Measurements from ENCODE around the gene EIF2A. TPM values are rescaled to one million over a fixed set of nuclear protein-coding genes. Genes with fewer than 3 reads are reported as not detected.
A peak's percentile ranks its signal among the peaks of the same experiment; 100 is the strongest.

Gene EIF2A
- total RNA-seq, 2 experiments from 2014 or later: 119 to 182 TPM

GRCh38 chr3:150602426-150603152, 56.0 kb downstream of the EIF2A start:
- peak overlapping the region; percentile 98 for H3K27ac Mint-ChIP-seq

GRCh38 chr3:150603153-150603979, 56.8 kb downstream of the EIF2A start, which contains the start of gene SELENOT:
Gene SELENOT, plus strand, starts transcription at chr3:150603321. Its CDS starts 42 bp downstream, at chr3:150603363.
- POLR2A ChIA-PET: interaction anchor here (0.6 to 1.3 kb wide), 10 partner anchors 10 to 194 kb away, joined by 3 to 14 read pairs (median 4); partner anchors contain the start of genes EIF2A, ERICH6 and SERP1
- peak within 1 kb of the TSS; percentile 98 for H3K27ac Mint-ChIP-seq
- CTCF ChIA-PET: interaction anchor here (0.5 to 1.6 kb wide), 8 partner anchors 11 to 135 kb away, joined by 3 to 6 read pairs (median 4); partner anchors contain the start of genes EIF2A and SERP1
- H3K4me3 Mint-ChIP-seq: peak within 1 kb of the TSS; percentile 97
- H3K27me3 Mint-ChIP-seq: no peaks in the 10 kb centered on the region
- intact Hi-C loops (cut with DNase I, micrococcal nuclease): loop anchor here (1.0 to 10.0 kb wide), 12 partner anchors 20 to 601 kb away; partner anchors contain the start of genes EIF2A (in 2 of the 2), ERICH6 (in 2 of the 2), SERP1 (in 2 of the 2) and GPR171 (in 1 of the 2)
- peaks cover 50% of the 10 kb centered on the region for H3K36me3 Mint-ChIP-seq (ENCODE audit: low read depth)
- H3K4me1 Mint-ChIP-seq: peaks cover 68% of the 10 kb centered on the region
- peak; percentile 96 for DNase-seq
- peak; percentile 91 for ATAC-seq
- no peaks in the 10 kb centered on the region for H3K9me3 Mint-ChIP-seq (ENCODE audit: low read depth)

More at GRCh38 chr3:150602426-150603152, 56.0 kb downstream of the EIF2A start:
- ChIA-PET POLR2A (interaction anchor here (0.6 to 1.3 kb wide), 11 partner anchors 9 to 599 kb away, joined by 3 to 14 read pairs (median 3); partner anchors contain the start of genes EIF2A, ERICH6 and SERP1), CTCF (interaction anchor here (0.5 to 1.6 kb wide), 8 partner anchors 10 to 136 kb away, joined by 3 to 6 read pairs (median 4); partner anchors contain the start of genes EIF2A and SERP1)
- no peaks in the 10 kb centered on the region for H3K27me3 Mint-ChIP-seq
- peaks cover 62% of the 10 kb centered on the region for H3K4me1 Mint-ChIP-seq
- DNase-seq (no peak), ATAC-seq (no peak)
- H3K9me3 Mint-ChIP-seq (ENCODE audit: low read depth): no peaks in the 10 kb centered on the region
- H3K36me3 Mint-ChIP-seq (ENCODE audit: low read depth): peaks cover 46% of the 10 kb centered on the region
- intact Hi-C loops (cut with DNase I, micrococcal nuclease): loop anchor here (1.0 to 10.0 kb wide), 12 partner anchors 19 to 602 kb away; partner anchors contain the start of genes EIF2A (in 2 of the 2), ERICH6 (in 2 of the 2), SERP1 (in 2 of the 2) and GPR171 (in 1 of the 2)
- peak overlapping the region; percentile 97 for H3K4me3 Mint-ChIP-seq

GRCh38 chr3:150603980-150604319, 57.4 kb downstream of the EIF2A start:
- ChIA-PET CTCF (interaction anchor here (1.6 kb wide), 1 partner anchor 19 kb away, joined by 4 read pairs; no protein-coding TSS in a partner anchor), POLR2A (no interaction called here)
- Mint-ChIP-seq H3K4me3 (peak overlapping the region; percentile 97), H3K4me1 (peaks cover 73% of the 10 kb centered on the region), H3K27me3 (no peaks in the 10 kb centered on the region), H3K27ac (peak overlapping the region; percentile 98), H3K36me3 (ENCODE audit: low read depth) (peaks cover 50% of the 10 kb centered on the region), H3K9me3 (ENCODE audit: low read depth) (no peaks in the 10 kb centered on the region)
- ATAC-seq (no peak), DNase-seq (no peak)
- intact Hi-C loops (cut with DNase I, micrococcal nuclease): loop anchor here (1.0 to 10.0 kb wide), 12 partner anchors 21 to 601 kb away; partner anchors contain the start of genes EIF2A (in 2 of the 2), ERICH6 (in 2 of the 2), SERP1 (in 2 of the 2) and GPR171 (in 1 of the 2)

- intact Hi-C loops (cut with DNase I, micrococcal nuclease): loop anchor here (10.0 kb wide), 2 partner anchors 259 to 599 kb away; partner anchors contain the start of gene GPR171 (in 1 of the 2)
- POLR2A ChIA-PET: interaction anchor here (0.8 kb wide), 1 partner anchor 97 kb away, joined by 5 read pairs; no protein-coding TSS in a partner anchor
- Mint-ChIP-seq H3K4me1 (peaks cover 73% of the 10 kb centered on the region), H3K4me3 (peak overlapping the region; percentile 51), H3K27me3 (no peaks in the 10 kb centered on the region), H3K36me3 (ENCODE audit: low read depth) (peaks cover 42% of the 10 kb centered on the region), H3K9me3 (ENCODE audit: low read depth) (no peaks in the 10 kb centered on the region), H3K27ac (peak overlapping the region; percentile 20)
- DNase-seq (no peak), ATAC-seq (no peak)
- CTCF ChIA-PET: interaction anchor here (0.6 to 1.3 kb wide), 4 partner anchors 8 to 78 kb away, joined by 3 to 4 read pairs (median 3); no protein-coding TSS in a partner anchor
Observed at GRCh38 chr3:150605998-150606641, 59.5 kb downstream of the EIF2A start.

GRCh38 chr3:150607267-150608065, 60.9 kb downstream of the EIF2A start:
- Mint-ChIP-seq H3K4me3 (no peak overlapping the region), H3K27ac (peak overlapping the region; percentile 26), H3K27me3 (no peaks in the 10 kb centered on the region), H3K4me1 (peaks cover 68% of the 10 kb centered on the region), H3K9me3 (ENCODE audit: low read depth) (no peaks in the 10 kb centered on the region), H3K36me3 (ENCODE audit: low read depth) (peaks cover 40% of the 10 kb centered on the region)
- intact Hi-C loops (cut with DNase I, micrococcal nuclease): loop anchor here (10.0 kb wide), 2 partner anchors 257 to 597 kb away; partner anchors contain the start of gene GPR171 (in 1 of the 2)
- CTCF ChIA-PET: no interaction called here
- ATAC-seq (no peak), DNase-seq (no peak)
- POLR2A ChIA-PET: interaction anchor here (0.7 kb wide), 1 partner anchor 170 kb away, joined by 3 read pairs; no protein-coding TSS in a partner anchor

- intact Hi-C loops (cut with DNase I, micrococcal nuclease): loop anchor here (10.0 kb wide), 2 partner anchors 255 to 595 kb away; partner anchors contain the start of gene GPR171 (in 1 of the 2)
- peak overlapping the region; percentile 61 for H3K27ac Mint-ChIP-seq
- peaks cover 82% of the 10 kb centered on the region for H3K4me1 Mint-ChIP-seq
- H3K9me3 Mint-ChIP-seq (ENCODE audit: low read depth): peaks cover 3% of the 10 kb centered on the region
- no peaks in the 10 kb centered on the region for H3K27me3 Mint-ChIP-seq
- ATAC-seq (peak; percentile 62), DNase-seq (no peak)
- peak overlapping the region; percentile 39 for H3K4me3 Mint-ChIP-seq
- ChIA-PET POLR2A (interaction anchor here (0.5 kb wide), 1 partner anchor 25 kb away, joined by 3 read pairs; no protein-coding TSS in a partner anchor), CTCF (interaction anchor here (0.7 kb wide), 1 partner anchor 128 kb away, joined by 3 read pairs; no protein-coding TSS in a partner anchor)
- H3K36me3 Mint-ChIP-seq (ENCODE audit: low read depth): peaks cover 48% of the 10 kb centered on the region
Observed at GRCh38 chr3:150609988-150610387, 63.4 kb downstream of the EIF2A start.

GRCh38 chr3:150610785-150611184, 64.2 kb downstream of the EIF2A start:
- Mint-ChIP-seq H3K36me3 (ENCODE audit: low read depth) (peaks cover 48% of the 10 kb centered on the region), H3K27me3 (no peaks in the 10 kb centered on the region), H3K9me3 (ENCODE audit: low read depth) (peaks cover 3% of the 10 kb centered on the region), H3K4me1 (peaks cover 75% of the 10 kb centered on the region), H3K4me3 (no peak overlapping the region), H3K27ac (no peak overlapping the region)
- DNase-seq (no peak), ATAC-seq (no peak)
- ChIA-PET POLR2A (no interaction called here), CTCF (no interaction called here)
- intact Hi-C loops (cut with DNase I, micrococcal nuclease): no loop called here

- H3K9me3 Mint-ChIP-seq (ENCODE audit: low read depth): peaks cover 3% of the 10 kb centered on the region
- peaks cover 41% of the 10 kb centered on the region for H3K36me3 Mint-ChIP-seq (ENCODE audit: low read depth)
- peaks cover 68% of the 10 kb centered on the region for H3K4me1 Mint-ChIP-seq
- no peaks in the 10 kb centered on the region for H3K27me3 Mint-ChIP-seq
- H3K27ac Mint-ChIP-seq: no peak overlapping the region
- ATAC-seq: no peak
- POLR2A ChIA-PET: no interaction called here
- intact Hi-C loops (cut with DNase I, micrococcal nuclease): no loop called here
- no peak overlapping the region for H3K4me3 Mint-ChIP-seq
- no peak for DNase-seq
- CTCF ChIA-PET: no interaction called here
Observed at GRCh38 chr3:150611666-150612065, 65.1 kb downstream of the EIF2A start.

GRCh38 chr3:150612494-150612893, 65.9 kb downstream of the EIF2A start:
- CTCF ChIA-PET: interaction anchor here (0.6 to 1.3 kb wide), 3 partner anchors 23 to 105 kb away, joined by 3 to 4 read pairs (median 3); no protein-coding TSS in a partner anchor
- Mint-ChIP-seq H3K9me3 (ENCODE audit: low read depth) (peaks cover 3% of the 10 kb centered on the region), H3K27me3 (no peaks in the 10 kb centered on the region), H3K27ac (peak overlapping the region; percentile 19), H3K36me3 (ENCODE audit: low read depth) (peaks cover 40% of the 10 kb centered on the region), H3K4me3 (no peak overlapping the region), H3K4me1 (peaks cover 62% of the 10 kb centered on the region)
- POLR2A ChIA-PET: no interaction called here
- DNase-seq (no peak), ATAC-seq (no peak)
- intact Hi-C loops (cut with DNase I, micrococcal nuclease): no loop called here

Measured in activated CD4-positive, alpha-beta T cell treated with anti-CD3 and anti-CD28 coated beads for 36 hours (primary cell).